CD4-positive, alpha-beta T cell treated with Interferon gamma for 1 hour (primary cell): ENCODE results near the gene SIVA1.
A peak's percentile ranks its signal among the peaks of the same experiment; 100 is the strongest.
"Not testable (repeated sequence)": the region's sequence is repeated elsewhere in the genome, so short reads cannot be mapped to it uniquely, and the experiment has no call there.

ENCODE experiments used
- DNase-seq: peaks from one replicate; pipeline ENCODE4 v3.0.0-alpha.2; 2020

The SIVA1 gene

GRCh38 chr14:104735830-104736642 is 16.9 kb upstream of the SIVA1 start:
- peak; percentile 39 for DNase-seq

GRCh38 chr14:104738375-104739019 is 14.4 kb upstream of the SIVA1 start:
- DNase-seq = no peak

- no peak for DNase-seq
These were observed 13.9 kb upstream of the SIVA1 start for GRCh38 chr14:104739026-104739425.

- no peak for DNase-seq
These were observed 13.1 kb upstream of the SIVA1 start for GRCh38 chr14:104739546-104740516.

GRCh38 chr14:104741108-104741802 is 11.7 kb upstream of the SIVA1 start:
- DNase-seq = no peak

- DNase-seq = no peak
These were observed 11.1 kb upstream of the SIVA1 start for GRCh38 chr14:104741803-104742251.

- no peak for DNase-seq
These were observed 10.1 kb upstream of the SIVA1 start for GRCh38 chr14:104742586-104743455.

GRCh38 chr14:104743461-104744380 is 9.2 kb upstream of the SIVA1 start:
- no peak for DNase-seq

GRCh38 chr14:104744484-104744883 is 8.5 kb upstream of the SIVA1 start:
- DNase-seq = no peak

- DNase-seq = no peak
These were observed 7.5 kb upstream of the SIVA1 start for GRCh38 chr14:104745431-104745830.

- DNase-seq = no peak
These were observed 6.8 kb upstream of the SIVA1 start for GRCh38 chr14:104746071-104746545.

GRCh38 chr14:104746934-104747481 is 5.9 kb upstream of the SIVA1 start:
- no peak for DNase-seq

GRCh38 chr14:104747876-104748275 is 5.1 kb upstream of the SIVA1 start:
- DNase-seq = no peak

GRCh38 chr14:104749111-104749649 is 3.8 kb upstream of the SIVA1 start:
- no peak for DNase-seq

GRCh38 chr14:104750056-104750752 is 2.7 kb upstream of the SIVA1 start:
- DNase-seq = no peak

- DNase-seq = not testable (repeated sequence)
These were observed 2.2 kb upstream of the SIVA1 start for GRCh38 chr14:104750753-104751057.

GRCh38 chr14:104751539-104752422 is 1.2 kb upstream of the SIVA1 start:
- DNase-seq = no peak

GRCh38 chr14:104752423-104752734 is 568 bp upstream of the SIVA1 start:
- DNase-seq = no peak
